Mammary epithelial cell (primary cell): ENCODE results near the gene ALK.

Source experiments
- CTCF ChIP-seq, 2 donors: IDR thresholded peaks in 1 of 2; conservative IDR thresholded peaks in 1 of 2; 2 replicates each; pipeline ENCODE4 v1.5.1; 2011 to 2012; ENCODE audit warnings: inconsistent platforms in 2 of 2, low read length in 2 of 2, mild to moderate bottlenecking in 2 of 2, control low read depth in 1 of 2, low read depth in 1 of 2; ENCODE audit not compliant: insufficient read depth in 1 of 2; ENCODE audit errors: extremely low read depth in 1 of 2
- EZH2 ChIP-seq: IDR thresholded peaks from 2 replicates; pipeline ENCODE4 v1.6.1; 2012; ENCODE audit warnings: low read length, inconsistent platforms, borderline replicate concordance

- TF ChIP-seq CTCF (conservative IDR thresholded peaks at IDR 0.05 in 1 of 2, IDR thresholded peaks at IDR 0.05 in 1 of 2; ENCODE audit: extremely low read depth in 1 of 2, insufficient read depth in 1 of 2, low read depth in 1 of 2, low read length in 2 of 2) (no peak), EZH2 (no peak)
These were observed 177.9 kb downstream of the ALK start for GRCh38 chr2:29743516-29743915.
